T-helper 9 cell (primary cell): ENCODE measurements around the gene LYST.
"Not testable (repeated sequence)": the region's sequence is repeated elsewhere in the genome, so short reads cannot be mapped to it uniquely, and the experiment has no call there.

Experiments
- DNase-seq: peaks from one replicate; pipeline ENCODE4 v3.0.0-alpha.2; 2020

The LYST gene

DNA sequence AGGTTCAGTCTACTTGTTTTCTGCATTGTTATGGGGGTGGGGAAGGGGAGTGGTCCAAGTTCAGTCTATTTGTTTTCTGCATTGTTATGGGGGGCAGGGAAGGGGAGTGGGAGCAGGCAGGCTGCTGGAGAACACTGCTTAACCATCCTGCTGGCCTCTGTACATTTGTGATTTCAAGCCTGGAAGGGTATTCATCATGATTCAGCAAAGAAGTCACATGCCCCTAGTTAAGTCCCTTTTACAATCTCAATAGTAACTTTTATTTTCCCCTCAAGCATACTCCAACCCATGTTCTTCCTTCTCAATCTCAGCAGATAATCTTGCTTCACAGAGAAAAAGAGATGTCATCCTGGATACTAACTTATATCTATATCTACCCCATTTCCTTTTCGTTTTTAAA is 7.9 kb downstream of the LYST start:
- no peak for DNase-seq

DNA sequence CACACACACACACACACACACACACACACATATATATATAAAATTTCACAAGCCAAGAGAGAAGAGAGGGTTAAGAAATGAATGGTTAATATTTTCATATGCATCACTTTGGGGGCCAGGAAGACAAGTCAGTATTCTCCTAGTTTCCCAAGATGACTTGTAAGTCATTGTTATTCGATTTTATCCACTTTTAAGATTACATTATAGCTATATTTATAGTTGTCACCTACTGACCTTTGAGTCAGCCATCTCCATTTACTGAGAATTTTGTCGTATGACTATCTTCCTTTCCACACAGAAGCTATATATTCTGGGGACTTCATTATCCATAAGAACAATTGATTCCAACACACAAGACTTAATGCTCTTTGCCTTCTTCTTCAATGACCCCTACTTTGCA is 8.9 kb downstream of the LYST start:
- DNase-seq: no peak

DNA sequence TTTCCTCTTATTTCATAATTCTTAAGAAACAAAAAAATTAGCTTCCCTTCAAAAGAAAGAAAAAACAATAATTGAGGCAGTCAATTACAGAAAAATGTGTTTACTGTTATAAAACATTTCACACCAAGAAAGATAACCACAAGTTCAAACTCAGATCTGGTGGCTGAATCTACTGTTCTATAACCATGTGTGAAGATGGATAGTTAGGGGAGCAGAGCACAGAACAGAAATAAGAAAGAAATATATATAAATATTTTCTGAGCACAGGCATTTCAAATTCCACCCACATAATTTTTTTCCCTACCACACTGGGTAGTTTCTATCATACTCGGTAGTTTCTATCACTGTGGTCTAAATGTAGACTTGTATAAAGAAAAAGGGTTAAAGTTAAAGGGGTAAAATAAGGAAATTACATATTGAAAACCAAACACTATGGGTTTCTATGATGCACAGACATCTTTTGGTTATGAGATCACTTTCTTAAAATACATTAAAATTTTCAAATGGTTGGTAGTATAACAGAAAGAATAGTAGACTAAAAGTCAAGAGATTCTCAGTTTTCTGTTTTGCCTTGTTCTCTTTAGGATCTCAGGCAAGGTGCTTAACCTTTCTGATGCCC is 10.8 kb downstream of the LYST start:
- no peak for DNase-seq

DNA sequence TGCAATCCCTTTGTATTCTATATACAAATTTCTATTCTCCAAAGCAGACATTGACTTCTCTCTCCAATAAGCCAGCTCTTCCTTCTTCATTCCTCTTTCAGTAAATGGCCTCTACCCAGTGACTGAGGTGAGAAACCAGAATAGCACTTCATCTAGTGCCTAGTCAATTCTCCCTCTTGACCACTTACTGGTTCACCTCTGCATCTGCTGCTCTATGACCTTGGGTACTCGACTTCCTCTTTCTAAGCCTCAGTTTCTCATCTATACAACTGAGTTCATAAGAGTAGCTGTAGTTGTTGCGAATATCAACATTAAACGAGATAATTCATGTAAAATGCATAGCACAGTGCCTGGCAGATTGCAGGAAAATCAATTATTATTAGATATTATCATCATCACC is 12.4 kb downstream of the LYST start:
- DNase-seq: no peak

DNA sequence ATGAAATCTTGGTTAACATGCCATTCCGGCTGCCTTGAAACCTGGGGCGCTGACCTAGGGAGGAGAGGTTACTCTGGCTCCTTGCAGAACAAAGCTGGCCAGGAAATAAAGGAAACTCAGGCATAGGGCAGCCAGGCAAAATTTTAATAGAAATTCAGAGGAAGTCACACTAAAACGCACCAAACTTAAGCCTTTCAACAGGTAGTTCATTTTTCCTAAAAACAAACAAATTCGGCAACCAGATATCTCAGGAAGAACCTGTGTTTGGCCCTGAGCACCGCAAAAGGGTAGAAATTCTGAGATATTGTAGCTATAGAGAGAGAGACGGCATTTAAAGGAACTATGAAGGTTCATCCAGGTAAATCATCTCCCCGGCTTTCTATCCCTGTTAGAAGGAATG is 13.1 kb downstream of the LYST start:
- no peak for DNase-seq

DNA sequence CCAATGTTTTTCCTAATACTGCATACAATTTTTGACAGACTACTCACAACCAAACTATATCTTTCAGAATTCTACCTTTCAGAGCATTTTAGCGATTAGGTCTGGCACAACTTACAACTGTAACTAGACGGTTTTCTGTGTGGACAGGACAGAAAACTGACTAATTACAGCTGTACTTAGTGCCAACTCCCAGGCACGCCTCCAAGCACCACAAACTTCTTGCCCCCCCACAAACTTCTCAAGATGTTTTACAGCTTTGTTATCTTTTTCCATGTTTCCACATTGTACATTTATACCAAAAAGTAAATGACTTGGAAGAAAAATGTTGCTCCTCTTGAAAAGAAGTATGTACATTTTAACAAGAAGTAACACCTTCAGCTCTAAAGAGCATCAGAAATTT is 13.8 kb downstream of the LYST start:
- DNase-seq: no peak

DNA sequence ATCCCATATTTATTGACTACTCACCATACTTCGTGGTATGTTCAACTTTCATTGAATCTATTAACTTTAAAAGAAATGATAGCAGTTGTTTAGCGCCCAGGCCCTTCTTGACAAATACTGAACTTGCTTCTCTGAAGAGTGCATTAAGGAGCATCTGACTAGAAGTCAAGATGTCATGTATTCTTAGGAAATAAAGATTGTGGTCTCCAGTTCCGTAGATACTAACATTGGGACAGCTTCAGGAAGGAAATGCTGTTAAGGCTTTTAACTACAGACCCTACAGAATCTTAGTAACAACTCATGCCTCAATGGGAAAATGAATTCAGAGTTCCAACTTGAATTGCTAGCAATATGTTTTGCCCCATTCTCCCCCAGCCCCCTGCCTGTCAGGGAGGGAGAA is 14.8 kb downstream of the LYST start:
- DNase-seq: no peak

DNA sequence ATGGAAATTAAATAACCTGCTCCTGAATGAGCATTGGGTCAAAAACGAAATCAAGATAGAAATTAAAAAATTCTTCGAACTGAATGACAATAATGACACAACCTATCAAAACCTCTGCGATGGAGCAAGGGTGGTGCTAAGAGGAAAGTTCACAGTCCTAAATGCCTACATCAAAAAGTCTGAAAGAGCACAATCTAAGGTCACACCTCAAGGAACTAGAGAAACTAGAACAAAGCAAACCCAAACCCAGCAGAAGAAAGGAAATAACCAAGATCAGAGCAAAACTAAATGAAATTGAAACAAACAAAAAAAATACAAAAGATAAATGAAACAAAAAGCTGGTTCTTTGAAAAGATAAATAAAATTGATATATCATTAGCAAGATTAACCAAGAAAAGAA is 18.5 kb downstream of the LYST start:
- not testable (repeated sequence) for DNase-seq

DNA sequence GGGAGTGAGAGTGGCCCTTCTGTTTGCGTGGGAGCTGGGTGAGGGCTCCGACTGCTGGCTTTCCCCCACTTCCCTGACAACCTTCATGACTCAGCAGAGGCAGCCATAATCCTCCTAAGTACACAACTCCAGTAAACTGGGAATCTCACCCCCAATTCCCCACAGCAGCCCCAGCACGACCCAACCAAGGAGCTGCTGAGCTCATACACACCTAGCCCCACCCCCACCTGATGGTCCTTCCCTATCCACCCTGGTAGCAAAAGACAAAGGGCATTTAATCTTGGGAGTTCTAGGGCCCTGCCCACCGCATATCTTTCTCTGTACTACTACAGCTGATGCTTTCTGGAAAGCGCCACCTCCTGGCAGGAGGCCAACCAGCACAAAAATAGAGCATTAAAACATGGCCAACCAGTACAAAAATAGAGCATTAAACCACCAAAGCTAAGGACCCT is 21.0 kb downstream of the LYST start:
- not testable (repeated sequence) for DNase-seq

DNA sequence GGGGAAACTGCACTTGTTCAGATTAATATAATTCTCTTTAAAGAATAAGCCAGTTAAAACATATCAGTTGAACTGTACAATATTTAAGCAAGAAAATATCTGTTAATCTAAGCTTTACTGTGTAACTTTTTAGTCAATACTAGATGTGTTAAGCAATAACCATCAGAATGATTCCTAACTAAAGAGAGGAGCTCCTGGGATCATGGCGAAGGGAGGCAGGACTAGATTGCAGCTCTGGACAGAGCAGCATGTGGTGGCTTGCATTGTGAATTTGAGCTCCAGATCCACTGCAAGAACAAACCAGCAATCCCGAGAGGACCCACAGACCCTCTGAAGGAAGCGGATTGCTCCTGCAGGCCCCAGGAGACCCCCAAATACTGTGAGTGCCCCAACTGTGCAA is 21.9 kb downstream of the LYST start:
- DNase-seq: no peak

DNA sequence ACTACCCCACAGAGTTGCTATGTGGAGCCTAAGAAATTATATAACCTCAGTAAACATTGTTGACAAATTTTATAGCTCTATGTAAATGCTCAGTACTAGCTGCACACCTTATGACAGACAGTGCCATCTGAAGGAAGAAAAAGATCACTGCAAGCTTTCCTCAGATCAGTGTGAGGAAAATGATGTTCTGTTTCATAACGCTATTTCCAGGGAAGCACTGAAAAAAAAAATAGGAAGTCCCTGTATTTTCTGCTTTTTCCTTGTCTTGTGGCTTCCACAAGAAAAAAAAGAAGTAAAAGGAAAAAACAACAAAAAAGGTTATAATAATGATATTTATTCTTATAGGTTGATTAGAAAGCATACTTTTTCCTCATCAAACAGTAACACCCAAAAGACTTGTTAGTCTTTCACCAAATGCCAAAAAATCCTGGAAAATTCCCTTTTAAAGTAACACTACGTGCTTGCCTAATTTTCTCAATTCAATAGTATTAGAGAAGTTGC is 23.2 kb downstream of the LYST start:
- DNase-seq: no peak

DNA sequence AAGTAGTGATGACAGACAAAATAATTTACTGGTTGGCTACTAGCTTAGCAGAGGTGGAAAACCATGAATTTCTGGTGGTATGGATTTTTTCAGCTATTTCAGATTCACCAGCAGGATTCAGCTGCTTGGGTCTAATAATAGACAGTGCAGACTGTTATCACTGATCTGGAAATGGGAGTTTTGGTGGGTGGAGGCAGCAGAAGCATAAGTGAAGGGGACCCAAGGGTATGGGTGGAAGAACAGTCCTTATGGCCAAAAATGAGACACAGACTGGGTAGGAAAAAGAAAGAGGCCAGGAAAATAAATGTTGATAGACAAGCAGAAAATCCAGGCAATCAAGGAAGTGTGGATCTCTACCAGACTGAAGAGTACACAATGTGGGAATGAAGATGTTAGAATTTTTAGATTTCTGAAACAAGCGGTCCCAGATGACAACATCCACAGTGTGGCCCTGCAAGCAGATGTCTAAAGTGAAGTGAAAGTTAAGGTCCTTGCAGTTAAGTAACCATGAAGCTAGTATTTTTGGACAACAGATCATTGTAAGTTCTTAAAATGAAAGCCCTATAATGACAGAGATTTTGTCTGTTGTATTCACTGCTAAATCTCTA is 24.7 kb downstream of the LYST start:
- DNase-seq: no peak

DNA sequence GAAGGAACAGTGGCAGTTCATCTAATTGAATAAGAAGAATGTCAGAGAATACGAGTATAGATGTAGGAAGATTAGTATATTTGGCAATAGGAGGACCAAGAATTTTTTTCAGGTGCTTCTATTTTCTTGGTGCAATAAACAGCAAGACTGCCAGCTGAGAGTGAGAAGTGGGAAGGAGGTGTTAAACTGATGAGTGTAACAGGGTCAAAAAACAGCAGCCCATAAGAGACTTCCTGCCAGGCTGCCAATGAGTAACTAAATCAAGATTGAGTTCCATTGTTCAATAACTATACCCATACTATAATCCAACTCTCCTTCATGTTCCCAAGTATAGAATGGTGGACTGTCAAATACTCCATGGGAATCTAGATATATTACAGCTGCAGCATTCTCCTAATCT is 28.7 kb downstream of the LYST start:
- no peak for DNase-seq

DNA sequence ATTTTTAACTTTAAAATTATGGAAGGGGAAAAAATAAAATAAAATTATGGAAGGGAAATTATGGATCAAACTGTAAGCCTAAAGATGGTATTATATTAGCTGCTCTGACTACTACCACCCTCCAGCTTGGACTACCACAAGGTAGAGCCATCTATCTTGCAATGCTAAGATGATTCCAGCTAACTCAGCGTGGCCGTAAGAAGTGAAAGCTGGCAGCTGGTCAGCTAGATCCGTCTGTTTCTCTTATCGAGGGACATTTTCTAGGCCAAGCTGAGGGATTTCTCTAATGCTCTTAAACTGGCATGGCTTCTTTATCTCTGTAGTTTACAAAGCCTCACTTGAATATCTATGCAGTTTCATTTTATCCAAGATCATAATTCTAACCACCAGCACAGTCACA is 31.5 kb downstream of the LYST start:
- DNase-seq: no peak

DNA sequence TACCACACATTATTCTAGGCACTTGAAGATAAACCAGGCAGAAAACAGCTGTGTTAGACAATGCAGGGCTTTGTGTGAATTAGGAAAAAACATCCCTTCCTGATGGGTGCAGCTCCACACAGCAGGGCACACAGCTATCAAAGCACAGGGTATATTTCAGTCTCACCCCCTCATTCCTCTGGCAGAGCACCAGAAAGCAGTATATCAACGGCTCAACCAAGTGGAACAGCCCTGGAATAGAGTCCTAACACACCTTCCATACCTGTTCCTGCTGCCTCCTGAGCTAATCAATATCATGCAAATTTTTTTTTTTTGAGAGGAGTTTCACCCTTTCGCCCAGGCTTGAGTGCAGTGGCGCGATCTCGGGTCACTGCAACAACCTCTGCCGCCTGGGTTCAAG is 32.1 kb downstream of the LYST start:
- no peak for DNase-seq

DNA sequence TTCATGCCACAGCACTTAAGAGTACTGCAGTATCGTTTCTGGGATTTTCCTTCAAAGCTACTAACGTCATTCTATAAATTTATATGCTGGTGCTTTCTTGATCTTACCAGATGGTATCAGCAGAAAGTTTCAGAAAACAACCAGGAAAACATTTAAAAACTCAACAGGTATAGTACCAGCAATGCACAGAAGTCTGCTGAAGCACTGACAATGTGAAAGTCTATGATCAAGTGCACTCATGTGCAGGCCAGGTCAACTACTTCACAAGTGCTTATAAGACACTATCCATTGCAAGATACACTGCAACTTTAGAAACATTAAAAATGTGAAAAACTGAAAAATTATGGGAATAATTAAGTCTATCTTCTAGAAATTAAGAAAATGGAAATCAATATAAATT is 34.7 kb downstream of the LYST start:
- no peak for DNase-seq

DNA sequence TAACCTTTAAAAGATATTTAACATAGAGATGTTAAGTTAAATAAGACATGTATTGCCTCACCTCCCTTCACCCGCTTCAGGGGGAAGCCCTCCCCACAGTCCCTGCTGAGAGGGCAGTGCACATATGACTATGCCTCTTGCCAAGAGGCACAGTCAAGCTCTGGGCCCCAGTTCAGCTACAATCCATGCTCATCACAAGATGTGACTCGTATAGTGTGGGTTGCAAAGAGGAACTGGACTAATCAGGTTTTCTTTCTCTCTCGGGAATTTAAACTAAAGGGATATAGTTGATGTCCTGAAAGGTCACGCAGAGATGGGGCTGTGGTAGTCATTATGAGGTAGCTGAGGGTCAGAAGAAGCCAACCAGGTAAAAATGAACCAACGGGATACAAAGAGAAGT is 35.6 kb downstream of the LYST start:
- no peak for DNase-seq

DNA sequence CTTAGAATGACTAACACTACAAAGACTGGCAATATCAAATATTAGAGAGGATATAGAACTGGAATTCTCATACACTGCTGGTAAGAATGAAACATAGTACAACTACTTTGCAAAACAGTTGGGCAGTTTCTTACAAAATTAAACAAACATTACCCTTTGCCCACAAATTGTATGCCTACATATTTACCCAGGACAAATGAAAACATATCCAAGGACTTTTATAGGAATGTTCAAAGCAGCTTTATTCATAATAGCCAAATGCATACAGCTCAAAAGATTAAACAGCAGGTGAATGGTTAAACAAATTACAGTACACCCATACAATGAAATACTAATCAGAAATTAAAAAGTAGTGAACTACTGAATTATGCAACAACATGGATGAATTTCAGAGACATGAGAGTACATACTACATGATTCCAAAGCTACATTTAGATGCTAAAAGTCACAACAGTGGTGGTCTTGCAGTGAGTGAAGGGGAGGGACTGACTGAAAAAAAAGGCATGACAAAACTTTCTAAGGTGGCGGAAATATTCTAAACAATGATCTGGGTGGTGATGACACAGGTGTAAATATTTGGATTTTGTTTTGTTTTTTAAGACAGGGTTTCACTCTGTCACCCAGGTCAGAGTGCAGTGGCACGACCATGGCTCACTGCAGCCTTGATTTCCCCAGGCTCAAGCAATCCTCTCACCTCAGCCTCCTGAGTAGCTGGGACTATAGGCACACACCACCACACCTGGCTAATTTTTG is 40.4 kb downstream of the LYST start:
- DNase-seq: no peak

DNA sequence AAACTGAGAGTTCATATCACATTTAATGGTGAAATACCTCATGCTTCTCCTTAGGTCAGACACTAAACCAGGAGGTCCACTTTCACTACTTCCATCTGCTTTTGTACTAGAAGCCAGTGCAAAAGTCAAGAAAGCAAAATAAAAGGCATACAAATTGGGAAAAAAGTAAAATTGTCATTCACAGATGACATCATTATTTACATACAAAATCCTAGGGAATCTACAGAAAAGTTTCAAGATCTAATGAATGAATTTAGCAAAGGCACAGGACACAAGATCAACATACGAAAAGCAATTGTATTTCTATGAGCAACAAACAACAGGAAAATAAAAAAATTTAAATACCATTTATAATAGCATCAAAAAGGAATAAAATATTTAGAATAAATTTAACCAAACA is 41.5 kb downstream of the LYST start:
- no peak for DNase-seq

DNA sequence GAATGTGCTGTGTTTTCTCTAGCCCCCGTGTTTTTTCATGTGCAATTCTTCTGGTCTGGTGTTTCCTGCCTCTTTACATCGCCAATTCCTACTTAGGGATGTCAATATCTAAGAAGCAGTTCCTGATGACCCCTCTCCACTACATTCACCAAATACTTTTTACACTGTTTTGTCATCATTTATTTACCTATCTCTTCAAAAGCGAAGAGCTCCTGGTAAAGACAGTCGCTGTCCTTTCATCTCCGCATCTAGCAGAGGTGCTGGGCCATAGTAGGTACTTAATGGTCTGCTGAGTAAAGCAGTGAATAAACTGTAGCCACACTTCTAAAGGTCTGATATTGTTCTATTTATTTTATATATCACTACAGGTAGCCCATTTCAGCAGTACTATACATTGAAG is 43.0 kb downstream of the LYST start:
- no peak for DNase-seq

DNA sequence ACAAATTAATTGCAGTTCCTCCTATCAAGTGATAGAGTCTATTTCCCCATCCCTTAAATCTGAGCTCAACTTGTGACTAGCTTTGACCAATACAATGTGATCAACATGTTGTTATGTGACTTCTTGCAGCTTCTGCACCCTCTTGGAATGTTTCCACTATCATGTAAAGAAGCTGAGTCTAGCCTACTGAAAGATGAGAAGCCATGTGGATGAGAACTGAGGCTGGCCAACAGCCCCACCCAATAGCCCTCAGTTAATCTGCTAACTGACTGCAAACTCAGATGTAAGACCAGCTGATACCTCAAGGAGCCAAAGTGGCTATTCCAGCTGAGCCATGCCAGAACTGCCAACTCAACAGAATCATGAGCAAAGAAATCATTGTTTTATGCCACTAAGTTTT is 44.0 kb downstream of the LYST start:
- DNase-seq: no peak

DNA sequence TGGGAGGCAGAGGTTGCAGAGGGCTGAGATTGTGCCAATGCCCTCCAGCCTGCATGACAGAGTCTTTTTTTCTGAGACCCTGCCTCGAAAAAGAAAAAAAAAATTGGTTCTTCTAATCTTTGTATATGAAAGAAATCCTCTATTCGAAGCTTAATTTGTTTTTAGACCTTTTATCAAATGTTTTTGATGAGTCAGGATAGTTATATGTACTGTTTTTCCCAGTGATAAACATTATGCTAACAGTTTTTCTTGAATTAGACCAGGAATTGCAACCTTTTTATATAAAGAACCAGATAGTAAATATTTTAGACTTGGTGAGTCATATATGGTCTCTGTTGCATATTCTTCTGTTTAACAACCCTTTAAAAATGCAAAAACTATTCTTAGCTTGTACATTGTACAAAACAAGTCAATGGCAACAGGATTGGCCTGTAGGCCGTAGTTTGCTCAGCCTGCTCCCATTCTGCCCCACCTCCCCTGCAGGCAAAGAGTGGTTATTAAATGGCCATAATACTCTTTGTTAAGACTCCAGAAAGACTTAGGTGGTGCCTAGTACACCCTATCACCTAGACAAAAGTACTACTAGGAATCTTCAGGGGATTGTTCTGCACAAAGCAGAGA is 45.2 kb downstream of the LYST start:
- DNase-seq: no peak

DNA sequence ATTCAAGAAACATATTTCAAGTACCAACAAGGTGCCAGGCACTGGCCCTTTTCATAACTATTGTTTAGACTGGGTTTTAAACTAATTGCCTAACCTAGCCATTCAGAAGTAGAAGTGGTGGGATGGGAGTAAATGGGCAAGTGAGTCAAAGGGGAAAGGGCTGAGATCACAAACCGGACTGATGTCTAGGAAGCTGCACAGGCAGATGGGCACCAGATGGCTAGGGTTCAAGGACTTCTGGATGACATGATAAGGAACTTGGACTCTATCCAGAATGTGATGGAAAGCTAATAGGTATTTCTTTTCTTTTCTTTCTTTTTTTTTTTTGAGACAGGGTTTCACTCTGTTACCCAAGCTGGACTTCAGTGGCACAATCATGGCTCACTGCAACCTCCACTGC is 46.6 kb downstream of the LYST start:
- no peak for DNase-seq

DNA sequence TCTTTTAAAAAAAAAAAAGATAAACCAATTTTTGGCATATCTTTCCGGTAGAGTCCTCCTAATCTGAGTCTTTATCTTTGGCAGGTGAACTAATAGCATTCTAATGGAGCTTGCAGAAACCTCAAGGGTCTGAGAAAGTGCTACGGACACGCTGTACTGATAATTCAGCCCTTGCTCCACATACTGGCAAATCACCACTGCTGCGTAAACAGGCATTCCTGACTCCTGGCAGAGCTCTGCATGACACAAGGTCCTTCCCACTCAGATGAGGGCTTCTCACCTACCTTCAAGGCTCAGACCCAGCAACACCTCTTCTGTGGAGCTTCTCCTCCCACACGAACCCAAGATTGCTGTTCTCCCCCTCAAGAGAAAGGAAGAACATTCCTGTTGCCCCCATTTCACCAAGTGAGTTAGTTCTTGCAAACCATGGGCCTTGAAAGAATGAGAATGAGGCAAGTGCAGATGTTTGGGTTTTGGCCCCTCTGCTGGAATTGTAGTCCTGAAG is 48.0 kb downstream of the LYST start:
- no peak for DNase-seq
